ENCODE measurements around the gene PSKH1. TPM values are rescaled to one million over a fixed set of nuclear protein-coding genes. Genes with fewer than 3 reads are reported as not detected.
"Not testable (repeated sequence)": the region's sequence is repeated elsewhere in the genome, so short reads cannot be mapped to it uniquely, and the experiment has no call there.

PSKH1 gene
- polyA plus RNA-seq, 1 donor, result 23.0 TPM

DNA sequence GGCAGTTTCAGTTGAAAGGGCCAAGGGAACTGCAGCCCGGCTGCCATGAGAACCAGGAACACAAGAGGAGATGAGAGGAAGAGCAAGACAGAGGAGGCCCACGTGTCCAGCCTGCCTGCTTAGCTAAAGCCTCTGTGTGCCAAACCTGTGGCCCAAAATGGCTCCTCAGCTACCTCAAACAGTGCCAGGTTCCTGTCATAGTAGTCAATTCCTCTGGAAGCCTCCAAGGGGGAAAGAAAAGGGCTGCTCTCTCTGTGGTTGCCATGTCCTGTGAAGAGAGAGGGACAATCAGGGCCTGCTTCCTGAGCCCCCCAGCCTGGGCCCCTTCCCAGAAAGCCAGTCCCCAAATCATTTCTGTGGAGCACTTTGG, 70.2 kb downstream of the PSKH1 start:
- DNase-seq, result no peak

DNA sequence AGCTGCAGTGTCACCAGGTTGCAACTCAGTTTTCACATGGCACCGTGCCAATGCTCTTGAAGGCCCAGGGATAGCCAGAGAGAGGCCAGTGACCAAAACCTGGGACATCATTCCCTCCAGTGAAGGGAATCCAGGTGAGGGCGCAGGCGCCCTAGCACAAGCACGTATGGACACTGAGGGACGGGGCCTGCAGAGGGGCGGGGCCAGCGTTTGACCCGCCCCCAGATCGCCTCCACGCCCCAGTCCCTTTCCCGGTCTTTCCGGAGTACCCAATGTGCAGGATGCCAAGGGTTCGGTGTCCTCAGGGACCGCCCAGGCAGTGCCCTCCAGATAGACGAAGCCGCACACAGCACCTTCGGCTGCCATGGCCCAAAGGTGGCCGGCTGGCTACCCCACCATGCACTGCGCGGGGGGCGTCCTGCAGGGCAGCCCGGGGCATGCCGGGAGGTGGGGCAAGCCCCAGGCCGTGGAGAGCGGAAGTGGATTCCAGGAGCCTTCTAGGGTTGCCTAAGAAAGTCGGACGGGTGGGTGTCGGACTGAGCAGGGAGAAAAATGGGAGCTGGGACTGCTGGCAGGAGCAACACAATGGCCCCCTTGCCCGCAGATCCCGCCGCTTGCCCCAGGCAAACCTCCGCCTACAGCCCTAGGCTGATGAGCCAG, 70.7 kb downstream of the PSKH1 start:
- DNase-seq, result no peak

GRCh38 chr16:67964477-67965131, 71.5 kb downstream of the PSKH1 start:
- no peak for DNase-seq

DNA sequence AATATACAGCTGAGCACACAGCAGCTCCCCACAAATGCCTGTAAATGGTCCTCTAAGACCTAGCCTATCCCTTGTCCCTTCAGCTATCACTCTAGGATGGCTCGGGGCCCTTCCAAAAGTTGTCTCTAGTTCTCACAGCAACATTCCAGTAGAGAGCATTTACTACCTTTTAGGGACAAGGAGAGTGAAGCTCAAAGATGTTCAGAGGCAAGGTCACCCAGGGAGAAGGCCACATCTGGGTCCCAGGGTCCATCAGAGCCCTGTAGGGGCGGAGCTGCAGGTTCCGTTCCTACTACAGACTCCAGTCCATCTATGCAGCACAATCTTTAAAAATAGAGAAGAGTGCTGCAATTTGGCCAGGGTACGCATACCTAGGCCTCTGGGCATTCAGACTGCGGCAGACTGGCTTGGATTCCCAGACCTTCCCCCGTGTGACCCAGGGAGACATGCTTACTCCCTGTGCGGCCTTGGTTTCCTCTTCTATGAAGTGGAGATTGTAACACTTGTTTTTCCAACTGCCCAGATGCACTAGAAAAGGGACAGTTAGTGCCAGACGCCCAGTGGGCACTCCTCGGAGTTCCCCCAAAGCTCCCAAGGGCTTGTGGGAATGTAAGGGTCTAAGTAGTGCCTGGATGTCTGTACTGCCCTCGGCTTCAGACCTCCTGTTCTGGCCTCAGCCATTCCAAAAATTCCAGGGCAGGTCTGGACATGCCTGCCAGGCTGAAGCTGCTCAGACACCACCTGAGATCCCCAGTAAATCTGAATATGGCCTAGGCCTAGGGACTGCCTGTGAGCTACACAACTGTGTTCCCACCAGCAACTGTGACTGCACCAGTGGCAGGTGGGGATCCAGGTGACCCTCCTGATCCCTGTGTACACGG, 72.9 kb downstream of the PSKH1 start:
- DNase-seq, result no peak

GRCh38 chr16:67966549-67967182, 73.6 kb downstream of the PSKH1 start:
- DNase-seq, result no peak

DNA sequence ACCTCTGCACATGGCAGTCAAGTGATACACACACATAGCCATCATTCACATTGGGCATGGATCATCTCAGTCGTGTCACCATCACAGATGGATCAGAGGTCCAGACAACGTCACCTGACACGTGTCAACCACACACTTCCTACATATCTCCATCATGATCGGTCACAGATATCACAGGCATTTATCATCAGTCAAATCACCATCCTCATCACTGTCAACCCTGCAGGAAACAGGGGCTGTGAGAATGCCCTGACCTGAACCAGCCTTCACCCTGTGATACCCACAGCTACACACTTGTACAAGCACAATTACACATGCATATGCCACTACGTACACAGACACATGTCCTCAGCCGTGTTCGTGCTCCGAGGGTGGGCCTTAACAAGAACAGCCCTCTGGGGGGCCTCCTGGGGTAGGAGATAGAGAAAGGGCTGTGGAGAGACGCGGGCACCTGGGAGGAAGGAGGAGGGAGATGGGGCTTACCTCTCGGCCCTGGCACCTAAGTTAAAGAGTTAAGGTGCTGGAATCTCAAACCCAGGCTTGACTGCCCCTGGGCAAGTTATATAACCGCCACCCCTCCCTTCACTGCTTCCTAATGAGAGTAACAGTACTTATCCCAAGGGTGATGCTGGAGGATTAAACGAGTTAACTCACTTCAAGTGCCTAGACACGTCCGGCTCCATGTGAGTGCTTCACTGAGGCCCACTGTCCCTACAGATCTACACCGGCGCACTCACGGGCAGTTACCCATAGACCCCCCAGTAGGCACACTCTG, 74.3 kb downstream of the PSKH1 start:
- DNase-seq, result no peak

- peak; percentile 59 for DNase-seq
Observed at GRCh38 chr16:67967958-67968399, 74.9 kb downstream of the PSKH1 start.

DNA sequence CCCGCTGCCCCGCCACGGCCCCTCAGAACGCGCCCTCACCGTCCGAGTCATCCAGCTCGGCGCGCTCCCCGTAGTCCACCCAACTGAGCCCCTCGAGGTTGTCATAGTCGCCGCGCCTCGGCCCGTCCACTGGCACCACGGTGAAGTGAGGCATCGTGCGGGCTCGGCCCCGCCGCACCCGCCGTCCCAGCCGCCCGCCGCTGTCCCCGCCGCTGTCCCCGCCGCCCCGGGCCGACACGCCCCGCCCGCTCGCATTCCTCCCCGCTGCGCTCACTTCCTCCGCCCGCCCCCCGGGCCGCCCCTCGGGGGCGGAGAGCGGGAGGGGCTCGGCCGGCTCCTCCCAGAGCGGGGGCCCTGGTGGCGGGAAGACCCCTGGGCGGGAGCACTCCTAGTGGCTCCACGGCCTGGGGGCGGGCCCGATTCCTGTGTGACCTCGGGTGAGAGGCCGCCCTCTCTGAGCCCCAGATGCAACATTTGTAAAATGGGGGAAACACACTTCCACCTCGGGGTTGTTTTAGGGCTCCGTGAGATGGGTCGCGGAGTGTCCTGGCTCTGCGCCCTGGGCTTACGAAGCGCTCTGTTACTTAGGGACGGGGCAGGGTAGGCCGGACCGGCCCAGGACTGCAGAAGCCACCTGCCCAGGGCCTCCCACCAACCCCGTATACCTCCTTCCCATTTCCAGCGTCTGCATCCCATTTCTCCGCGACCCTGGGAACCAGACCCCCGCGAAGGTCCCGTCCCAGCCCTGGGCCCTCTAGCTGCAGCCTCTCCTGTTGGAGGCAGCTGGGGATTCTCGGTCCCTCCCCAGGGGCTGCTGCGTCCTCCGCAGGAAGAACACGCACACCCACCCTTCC, 75.6 kb downstream of the PSKH1 start, which contains the start of gene SLC12A4:
Gene SLC12A4, minus strand, starts transcription at position 238 of the 854 bp plus-strand sequence. Its CDS starts 84 bp downstream, at position 154.
- DNase-seq, result peak; percentile 92

DNA sequence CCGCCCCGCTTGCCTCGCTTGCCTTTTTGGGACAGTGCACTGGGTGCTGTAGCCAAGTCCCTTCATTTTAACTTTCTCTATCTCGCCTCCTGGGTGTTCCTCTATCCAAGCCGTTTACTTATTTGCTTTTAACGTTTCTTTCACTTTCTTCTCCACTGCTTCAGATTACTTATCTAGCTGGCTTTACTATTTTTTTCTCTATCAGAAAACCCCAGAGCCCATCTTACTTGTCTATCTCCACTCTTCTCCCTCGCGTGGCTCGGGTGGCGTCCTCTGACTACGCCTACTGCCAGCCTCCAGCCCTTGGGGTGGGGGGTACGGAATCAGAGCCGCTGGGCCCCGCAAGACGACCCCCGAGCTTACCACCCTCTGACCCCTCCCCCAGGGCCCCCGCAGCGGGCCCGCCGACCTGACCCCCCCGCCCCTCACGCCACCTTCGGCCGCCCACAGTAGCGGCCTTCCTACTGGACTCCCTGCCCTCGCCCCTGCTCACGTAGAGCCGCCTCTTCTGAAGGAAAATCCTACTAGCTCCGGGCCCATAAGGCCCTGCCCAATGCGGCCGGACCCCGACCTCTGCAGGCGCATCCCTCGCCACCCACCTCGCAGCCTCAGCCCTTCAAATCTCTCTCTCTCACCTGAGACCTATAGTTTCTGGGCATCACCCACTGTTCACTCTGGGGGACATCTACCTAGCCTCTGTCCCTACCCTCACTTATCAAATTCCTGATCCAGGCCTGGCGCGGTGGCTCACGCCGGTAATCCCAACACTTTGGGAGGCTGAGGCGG, 76.4 kb downstream of the PSKH1 start:
- DNase-seq, result no peak

- no peak for DNase-seq
Observed at GRCh38 chr16:67971111-67971510, 78.1 kb downstream of the PSKH1 start.

- not testable (repeated sequence) for DNase-seq
Observed at GRCh38 chr16:67972285-67972684, 79.2 kb downstream of the PSKH1 start.

DNA sequence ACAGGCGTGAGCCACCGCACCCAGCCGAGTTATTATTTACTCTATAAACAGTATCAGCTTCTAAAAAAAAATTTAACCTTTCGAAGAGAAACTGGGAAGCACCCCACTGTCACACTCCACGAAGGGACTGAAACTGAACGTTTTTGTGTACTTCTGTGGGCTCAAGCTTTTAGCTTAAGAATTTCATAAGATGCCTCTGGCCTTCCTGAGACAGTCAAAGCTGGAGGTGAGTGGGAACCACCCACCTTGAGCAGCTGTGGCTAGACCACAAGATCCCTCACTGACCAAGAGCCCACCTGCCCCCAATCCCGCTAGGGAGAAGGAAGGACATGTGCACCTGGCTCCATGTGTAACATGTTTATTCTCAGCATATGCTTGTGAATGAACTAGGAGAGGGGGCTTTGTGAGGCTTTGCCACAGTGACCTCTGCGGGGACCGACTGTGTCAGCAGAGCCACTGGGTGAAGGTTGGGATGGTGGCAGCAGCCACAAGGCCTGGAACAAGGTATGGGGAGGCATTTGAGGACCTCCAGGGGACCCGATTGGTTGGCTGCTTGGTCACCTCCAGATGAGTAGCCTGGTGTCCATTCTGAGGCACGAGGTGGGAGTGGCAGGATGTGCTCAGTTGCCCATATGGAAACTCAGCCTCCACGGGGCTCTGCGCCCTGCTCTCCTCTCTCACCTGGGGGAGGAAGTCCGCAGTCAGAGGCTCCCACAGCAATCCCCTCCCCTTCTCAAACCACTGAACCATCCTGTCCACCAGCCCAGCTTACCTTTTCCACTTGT, 82.5 kb downstream of the PSKH1 start:
- no peak for DNase-seq

- DNase-seq, result no peak
Observed at GRCh38 chr16:67976205-67976604, 83.2 kb downstream of the PSKH1 start.

DNA sequence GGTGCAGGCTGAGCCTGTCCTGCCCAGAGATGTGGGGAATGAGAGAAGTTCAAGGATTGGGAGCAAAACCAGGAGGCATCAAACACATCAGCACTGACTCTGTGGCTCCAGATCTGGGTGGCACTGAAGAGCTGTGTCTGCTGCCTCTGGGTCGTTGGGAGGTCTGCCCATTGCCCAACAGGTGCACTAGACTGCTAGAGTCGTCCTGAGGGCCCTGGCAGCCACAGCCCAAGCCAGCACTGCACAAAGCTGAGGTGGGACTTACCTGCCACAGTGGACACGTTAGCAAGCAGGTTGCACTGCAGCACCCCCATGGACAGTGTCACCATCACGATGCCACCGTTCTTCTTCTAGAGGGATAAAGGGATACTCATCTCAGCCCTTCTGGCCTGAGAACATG, 84.0 kb downstream of the PSKH1 start:
- DNase-seq, result no peak

DNA sequence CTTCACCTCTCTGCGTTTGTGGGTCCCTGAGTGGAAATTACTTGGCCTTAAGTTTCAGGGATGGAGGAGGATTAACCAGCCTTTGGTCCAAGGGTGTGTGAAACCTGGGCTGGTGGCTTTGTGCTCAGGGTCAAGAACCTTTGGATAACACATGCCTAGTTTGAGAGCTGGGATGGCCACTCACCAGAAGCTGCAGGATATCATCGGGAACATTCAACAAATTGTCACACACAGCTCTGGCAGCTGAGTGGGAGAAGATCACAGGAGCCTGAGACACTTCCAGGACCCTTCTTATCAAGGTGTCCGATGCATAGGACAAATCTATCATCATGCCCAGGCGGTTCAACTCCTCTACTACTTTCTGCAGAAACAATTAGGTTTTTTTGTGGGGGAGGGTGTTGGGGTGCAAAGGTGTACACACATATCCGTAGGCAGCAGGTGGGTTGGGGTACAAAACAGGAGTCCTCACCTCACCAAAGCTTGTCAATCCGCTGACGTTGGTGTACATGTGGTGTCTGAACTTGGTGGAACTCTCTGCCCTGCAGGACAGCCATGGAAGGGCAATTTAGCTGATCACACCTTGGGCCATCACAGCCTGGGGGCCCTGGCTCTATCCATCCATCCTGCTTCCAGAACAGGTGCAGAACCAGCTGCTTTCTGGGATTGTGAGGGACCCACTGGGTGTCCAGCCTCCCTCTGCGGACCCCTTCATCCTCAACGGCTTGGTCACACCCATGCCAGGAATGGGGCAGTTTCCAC, 84.6 kb downstream of the PSKH1 start:
- no peak for DNase-seq

Measured in hindlimb muscle (tissue), 1 donor.